Endothelial cell (in vitro differentiated cells): Measurements from ENCODE around the gene BCAR3. TPM values are rescaled to one million over a fixed set of nuclear protein-coding genes. Genes with fewer than 3 reads are reported as not detected.

Source experiments
- DNase-seq: peaks from one replicate; pipeline ENCODE4 v3.0.0; 2021; ENCODE audit warnings: low spot score
- H3K27ac Mint-ChIP-seq: one replicate; pipeline ENCODE4 v1.8.0; 2021; ENCODE audit warnings: mixed read lengths, inconsistent platforms; ENCODE audit not compliant: unreplicated experiment
- H3K27me3 Mint-ChIP-seq: one replicate; pipeline ENCODE4 v1.8.0; 2021; ENCODE audit warnings: mild to moderate bottlenecking, moderate library complexity, mixed read lengths, inconsistent platforms; ENCODE audit not compliant: unreplicated experiment
- H3K36me3 Mint-ChIP-seq: one replicate; pipeline ENCODE4 v1.8.0; 2021; ENCODE audit warnings: mild to moderate bottlenecking, low read depth, mixed read lengths, inconsistent platforms; ENCODE audit not compliant: unreplicated experiment
- H3K4me1 Mint-ChIP-seq: one replicate; pipeline ENCODE4 v1.8.0; 2021; ENCODE audit warnings: mild to moderate bottlenecking, mixed read lengths, inconsistent platforms; ENCODE audit not compliant: unreplicated experiment
- H3K4me3 Mint-ChIP-seq: one replicate; pipeline ENCODE4 v1.8.0; 2021; ENCODE audit warnings: mild to moderate bottlenecking, mixed read lengths, inconsistent platforms; ENCODE audit not compliant: unreplicated experiment
- H3K9me3 Mint-ChIP-seq: one replicate; pipeline ENCODE4 v1.8.0; 2021; ENCODE audit warnings: mixed read lengths, inconsistent platforms; ENCODE audit not compliant: unreplicated experiment
- total RNA-seq: library from RNA; stranded (reverse); fragmentation: NEBNext Ultra II Directional; extraction: Animal tissue kit (Norgen Biotek cat#: 25700); gene quantifications from one replicate; pipeline ENCODE4 v1.2.1, GENCODE V29; 2021; ENCODE audit not compliant: unreplicated experiment
- TF ChIP-seq, protein P1 (sequence below): fragments of 200-600 bp; sonication (generic); IDR thresholded peaks from one replicate; pipeline ENCODE4 v1.5.0; 2021; ENCODE audit warnings: antibody characterized with exemption; ENCODE audit not compliant: unreplicated experiment

The BCAR3 gene
- total RNA-seq, 1 donor from 2014 or later, result 19.9 TPM

DNA sequence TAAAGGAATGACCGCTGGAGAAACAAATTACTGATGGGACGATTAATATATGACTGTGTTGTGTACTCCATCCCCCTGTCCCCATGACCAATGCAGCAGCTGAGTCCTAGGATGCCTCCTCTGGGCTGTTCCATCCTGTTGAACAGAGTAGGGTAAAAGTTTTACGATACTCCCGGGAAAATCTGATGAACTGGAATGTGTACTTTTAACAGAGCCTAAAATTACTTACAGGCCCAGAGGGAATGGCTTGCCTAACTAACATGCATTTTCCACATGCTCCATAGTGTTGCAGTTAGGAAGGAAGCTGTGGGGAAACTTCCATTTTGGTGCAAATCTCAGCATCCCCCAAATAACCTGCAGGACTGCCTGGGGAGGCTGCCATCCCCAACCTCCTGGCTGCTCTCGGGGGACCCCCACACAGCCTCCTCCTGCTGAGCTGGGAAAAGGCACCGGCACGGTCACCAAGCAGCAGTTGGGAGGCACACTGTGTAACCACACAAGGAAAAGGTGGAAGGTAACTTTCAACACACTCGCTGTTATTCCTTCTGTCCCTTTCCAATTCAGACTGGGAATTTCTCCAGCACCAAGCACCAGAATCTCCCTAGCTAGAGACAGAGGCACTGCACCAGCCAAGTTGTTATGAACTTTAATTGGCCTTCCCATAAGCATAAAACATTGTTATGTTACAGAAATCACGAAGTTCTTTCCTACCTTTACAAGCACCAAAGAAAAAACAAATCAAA, 97.2 kb downstream of the BCAR3 start:
- Mint-ChIP-seq H3K36me3 (peaks cover 41% of the 10 kb centered on the region), H3K4me3 (peak overlapping the region; percentile 68), H3K27me3 (peaks cover 6% of the 10 kb centered on the region), H3K4me1 (peaks cover 16% of the 10 kb centered on the region), H3K9me3 (no peaks in the 10 kb centered on the region), H3K27ac (no peak overlapping the region)
- no peak for DNase-seq
- TF ChIP-seq, protein P1, sequence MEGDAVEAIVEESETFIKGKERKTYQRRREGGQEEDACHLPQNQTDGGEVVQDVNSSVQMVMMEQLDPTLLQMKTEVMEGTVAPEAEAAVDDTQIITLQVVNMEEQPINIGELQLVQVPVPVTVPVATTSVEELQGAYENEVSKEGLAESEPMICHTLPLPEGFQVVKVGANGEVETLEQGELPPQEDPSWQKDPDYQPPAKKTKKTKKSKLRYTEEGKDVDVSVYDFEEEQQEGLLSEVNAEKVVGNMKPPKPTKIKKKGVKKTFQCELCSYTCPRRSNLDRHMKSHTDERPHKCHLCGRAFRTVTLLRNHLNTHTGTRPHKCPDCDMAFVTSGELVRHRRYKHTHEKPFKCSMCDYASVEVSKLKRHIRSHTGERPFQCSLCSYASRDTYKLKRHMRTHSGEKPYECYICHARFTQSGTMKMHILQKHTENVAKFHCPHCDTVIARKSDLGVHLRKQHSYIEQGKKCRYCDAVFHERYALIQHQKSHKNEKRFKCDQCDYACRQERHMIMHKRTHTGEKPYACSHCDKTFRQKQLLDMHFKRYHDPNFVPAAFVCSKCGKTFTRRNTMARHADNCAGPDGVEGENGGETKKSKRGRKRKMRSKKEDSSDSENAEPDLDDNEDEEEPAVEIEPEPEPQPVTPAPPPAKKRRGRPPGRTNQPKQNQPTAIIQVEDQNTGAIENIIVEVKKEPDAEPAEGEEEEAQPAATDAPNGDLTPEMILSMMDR, result no peak

- Mint-ChIP-seq H3K4me1 (peaks cover 3% of the 10 kb centered on the region), H3K4me3 (no peak overlapping the region), H3K27me3 (peaks cover 9% of the 10 kb centered on the region), H3K27ac (no peak overlapping the region), H3K36me3 (peaks cover 19% of the 10 kb centered on the region), H3K9me3 (no peaks in the 10 kb centered on the region)
- TF ChIP-seq, protein P1, result no peak
- no peak for DNase-seq
Measured at GRCh38 chr1:93581917-93582850, 99.5 kb downstream of the BCAR3 start.

- Mint-ChIP-seq H3K27me3 (peaks cover 10% of the 10 kb centered on the region), H3K36me3 (peaks cover 20% of the 10 kb centered on the region), H3K9me3 (no peaks in the 10 kb centered on the region), H3K4me3 (no peak overlapping the region), H3K27ac (peak overlapping the region; percentile 30), H3K4me1 (peaks cover 3% of the 10 kb centered on the region)
- no peak for DNase-seq
- TF ChIP-seq, protein P1, result no peak
Measured at GRCh38 chr1:93579891-93580290, 101.7 kb downstream of the BCAR3 start.

DNA sequence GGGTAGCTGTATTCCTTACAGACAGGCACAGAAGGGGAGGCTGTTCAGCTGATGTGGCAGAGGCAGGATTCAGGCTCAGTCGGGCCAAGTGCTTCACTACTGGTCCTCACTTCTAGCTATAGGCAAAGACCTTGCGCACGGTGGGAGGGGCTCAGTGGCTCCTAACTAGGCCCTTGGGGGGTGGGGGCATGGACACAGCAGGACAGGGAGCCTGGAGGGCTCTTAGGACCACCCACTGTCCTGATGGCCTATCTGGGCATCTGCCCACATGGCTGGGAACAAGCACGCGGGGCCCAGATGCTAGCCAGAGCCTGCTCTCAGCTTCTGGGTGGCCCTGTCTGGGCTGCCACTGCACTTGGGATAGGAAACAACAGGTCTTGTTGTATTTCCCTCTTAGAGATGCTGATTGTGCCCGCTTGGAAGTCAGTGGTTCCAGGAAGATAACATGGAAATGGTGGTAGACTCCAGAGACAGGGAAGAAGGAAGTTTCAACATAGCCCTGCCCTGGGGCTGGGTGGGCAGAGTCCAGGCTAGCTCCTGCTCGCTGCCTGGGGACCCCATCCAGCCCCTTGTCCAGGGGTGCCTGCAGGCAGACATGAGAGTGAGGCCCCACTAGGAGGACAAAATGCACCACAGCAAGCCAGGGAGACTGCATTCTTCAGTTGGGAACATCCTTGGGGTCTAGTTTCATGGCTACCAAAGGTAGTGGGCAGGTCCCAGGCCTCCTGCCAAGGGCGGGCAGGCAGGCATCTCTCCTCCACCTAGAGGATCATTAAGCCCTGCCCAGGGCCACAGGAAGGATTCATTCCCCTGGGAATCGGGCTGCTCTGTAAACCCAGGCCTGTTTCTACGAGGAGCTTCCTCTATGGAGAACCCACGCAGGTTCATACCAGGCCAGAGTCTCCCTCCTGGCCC, 102.5 kb downstream of the BCAR3 start:
- H3K4me1 Mint-ChIP-seq, result peaks cover 3% of the 10 kb centered on the region
- peaks cover 23% of the 10 kb centered on the region for H3K36me3 Mint-ChIP-seq
- peak overlapping the region; percentile 81 for H3K27ac Mint-ChIP-seq

More for the DNA sequence above, 102.5 kb downstream of the BCAR3 start:
- DNase-seq, result no peak
- Mint-ChIP-seq H3K4me3 (no peak overlapping the region), H3K9me3 (no peaks in the 10 kb centered on the region), H3K27me3 (peaks cover 10% of the 10 kb centered on the region)
- TF ChIP-seq, protein P1, result no peak
